ENCODE results near the gene TANGO2.

Gene TANGO2

DNA sequence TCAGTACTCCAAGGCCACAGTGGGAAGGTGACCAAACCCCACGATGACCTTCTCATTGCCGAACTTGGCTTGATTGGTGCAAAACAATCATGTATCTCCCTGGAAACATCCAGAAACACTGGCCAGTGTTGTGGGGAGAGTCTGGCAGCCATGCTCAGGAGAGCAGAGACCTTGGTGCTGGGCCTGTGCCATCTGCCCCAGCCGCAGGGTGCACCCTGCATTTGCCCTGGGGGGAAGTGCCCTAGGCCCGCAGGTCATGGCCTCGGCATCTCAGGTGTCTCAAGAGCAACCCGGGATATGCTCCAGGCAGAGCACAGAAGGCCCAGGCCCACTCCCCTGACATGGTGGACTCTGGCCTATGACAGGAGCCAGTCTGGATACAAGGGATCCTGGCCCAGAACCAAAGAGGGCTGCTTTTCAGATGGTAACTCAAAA is 28.0 kb upstream of the TANGO2 start:
- Histone ChIP-seq H3K4me2 (ENCODE audit: insufficient read depth, low read length) (no peak overlapping the region), H3K79me2 (ENCODE audit: insufficient read depth, low read length) (no peaks in the 10 kb centered on the region), H4K20me1 (ENCODE audit: insufficient read depth, low read length) (peaks cover 13% of the 10 kb centered on the region; the same call in 1 of the 2 replicates), H2AFZ (ENCODE audit: low read depth, low read length) (no peak overlapping the region), H3K9ac (ENCODE audit: low read depth, low read length) (no peak overlapping the region), H3K27ac (ENCODE audit: low read length) (no peak overlapping the region), H3K4me1 (ENCODE audit: insufficient read depth, low read length) (no peaks in the 10 kb centered on the region), H3K36me3 (ENCODE audit: insufficient read depth, low read length) (no peaks in the 10 kb centered on the region), H3K27me3 (ENCODE audit: insufficient read depth, low read length, poor library complexity) (no peaks in the 10 kb centered on the region), H3K4me3 (ENCODE audit: low read depth in 1 of 2, low read length in 2 of 2) (no peak overlapping the region), H3K9me3 (ENCODE audit: insufficient read depth, low read length, severe bottlenecking) (no peaks in the 10 kb centered on the region)
- ATAC-seq (ENCODE audit: insufficient read depth, low read depth) (no peak), DNase-seq (no peak)
- TF ChIP-seq EZH2 (IDR thresholded peaks at IDR 0.05; ENCODE audit: borderline replicate concordance, low read depth, low read length, severe bottlenecking), result no peak
- TF ChIP-seq, protein P1, sequence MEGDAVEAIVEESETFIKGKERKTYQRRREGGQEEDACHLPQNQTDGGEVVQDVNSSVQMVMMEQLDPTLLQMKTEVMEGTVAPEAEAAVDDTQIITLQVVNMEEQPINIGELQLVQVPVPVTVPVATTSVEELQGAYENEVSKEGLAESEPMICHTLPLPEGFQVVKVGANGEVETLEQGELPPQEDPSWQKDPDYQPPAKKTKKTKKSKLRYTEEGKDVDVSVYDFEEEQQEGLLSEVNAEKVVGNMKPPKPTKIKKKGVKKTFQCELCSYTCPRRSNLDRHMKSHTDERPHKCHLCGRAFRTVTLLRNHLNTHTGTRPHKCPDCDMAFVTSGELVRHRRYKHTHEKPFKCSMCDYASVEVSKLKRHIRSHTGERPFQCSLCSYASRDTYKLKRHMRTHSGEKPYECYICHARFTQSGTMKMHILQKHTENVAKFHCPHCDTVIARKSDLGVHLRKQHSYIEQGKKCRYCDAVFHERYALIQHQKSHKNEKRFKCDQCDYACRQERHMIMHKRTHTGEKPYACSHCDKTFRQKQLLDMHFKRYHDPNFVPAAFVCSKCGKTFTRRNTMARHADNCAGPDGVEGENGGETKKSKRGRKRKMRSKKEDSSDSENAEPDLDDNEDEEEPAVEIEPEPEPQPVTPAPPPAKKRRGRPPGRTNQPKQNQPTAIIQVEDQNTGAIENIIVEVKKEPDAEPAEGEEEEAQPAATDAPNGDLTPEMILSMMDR (IDR thresholded peaks at IDR 0.05; ENCODE audit: borderline replicate concordance, extremely low read depth, low read length, poor library complexity, severe bottlenecking), result no peak

GRCh38 chr22:19993926-19994325 is 27.0 kb upstream of the TANGO2 start:
- Histone ChIP-seq H3K4me3 (ENCODE audit: low read depth in 1 of 2, low read length in 2 of 2) (no peak overlapping the region), H3K9me3 (ENCODE audit: insufficient read depth, low read length, severe bottlenecking) (no peaks in the 10 kb centered on the region), H3K27ac (ENCODE audit: low read length) (no peak overlapping the region), H3K4me1 (ENCODE audit: insufficient read depth, low read length) (no peaks in the 10 kb centered on the region), H2AFZ (ENCODE audit: low read depth, low read length) (no peak overlapping the region), H3K4me2 (ENCODE audit: insufficient read depth, low read length) (no peak overlapping the region), H3K79me2 (ENCODE audit: insufficient read depth, low read length) (no peaks in the 10 kb centered on the region), H3K36me3 (ENCODE audit: insufficient read depth, low read length) (no peaks in the 10 kb centered on the region), H3K9ac (ENCODE audit: low read depth, low read length) (no peak overlapping the region), H3K27me3 (ENCODE audit: insufficient read depth, low read length, poor library complexity) (no peaks in the 10 kb centered on the region), H4K20me1 (ENCODE audit: insufficient read depth, low read length) (peaks cover 17% of the 10 kb centered on the region; the same call in 1 of the 2 replicates)
- DNase-seq (no peak), ATAC-seq (ENCODE audit: insufficient read depth, low read depth) (no peak)
- TF ChIP-seq, protein P1 (IDR thresholded peaks at IDR 0.05; ENCODE audit: borderline replicate concordance, extremely low read depth, low read length, poor library complexity, severe bottlenecking), result no peak
- TF ChIP-seq EZH2 (IDR thresholded peaks at IDR 0.05; ENCODE audit: borderline replicate concordance, low read depth, low read length, severe bottlenecking), result no peak

GRCh38 chr22:19994851-19995610 is 25.9 kb upstream of the TANGO2 start:
- no peaks in the 10 kb centered on the region for H3K4me1 ChIP-seq (ENCODE audit: insufficient read depth, low read length)
- no peak overlapping the region for H2AFZ ChIP-seq (ENCODE audit: low read depth, low read length)
- no peak overlapping the region for H3K4me2 ChIP-seq (ENCODE audit: insufficient read depth, low read length)
- TF ChIP-seq, protein P1 (IDR thresholded peaks at IDR 0.05; ENCODE audit: borderline replicate concordance, extremely low read depth, low read length, poor library complexity, severe bottlenecking), result no peak
- TF ChIP-seq EZH2 (IDR thresholded peaks at IDR 0.05; ENCODE audit: borderline replicate concordance, low read depth, low read length, severe bottlenecking), result no peak
- H3K36me3 ChIP-seq (ENCODE audit: insufficient read depth, low read length), result no peaks in the 10 kb centered on the region
- H3K4me3 ChIP-seq (ENCODE audit: low read depth in 1 of 2, low read length in 2 of 2), result no peak overlapping the region
- ATAC-seq (ENCODE audit: insufficient read depth, low read depth) (no peak), DNase-seq (no peak)
- no peaks in the 10 kb centered on the region for H3K27me3 ChIP-seq (ENCODE audit: insufficient read depth, low read length, poor library complexity)
- H3K9ac ChIP-seq (ENCODE audit: low read depth, low read length), result no peak overlapping the region
- no peak overlapping the region for H3K27ac ChIP-seq (ENCODE audit: low read length)
- no peaks in the 10 kb centered on the region for H3K79me2 ChIP-seq (ENCODE audit: insufficient read depth, low read length)
- H4K20me1 ChIP-seq (ENCODE audit: insufficient read depth, low read length), result peaks cover 23% of the 10 kb centered on the region; the same call in 1 of the 2 replicates
- H3K9me3 ChIP-seq (ENCODE audit: insufficient read depth, low read length, severe bottlenecking), result no peaks in the 10 kb centered on the region
